SHP77 treated with DMSO at 0.1 percent for 48 hours (cell line): ENCODE measurements around the gene SLC4A8.
"Not testable (repeated sequence)": the region's sequence is repeated elsewhere in the genome, so short reads cannot be mapped to it uniquely, and the experiment has no call there.

Experiments
- DNase-seq: peaks from one replicate; lab custom pipeline; 2025; lab: John Stamatoyannopoulos, UW

The SLC4A8 gene

GRCh38 chr12:51480978-51481377, 56.3 kb downstream of the SLC4A8 start:
- DNase-seq, result no peak

- no peak for DNase-seq
Measured at GRCh38 chr12:51482929-51483697, 58.5 kb downstream of the SLC4A8 start.

- no peak for DNase-seq
Measured at GRCh38 chr12:51484119-51484518, 59.5 kb downstream of the SLC4A8 start.

- no peak for DNase-seq
Measured at GRCh38 chr12:51488281-51488680, 63.6 kb downstream of the SLC4A8 start.

- no peak for DNase-seq
Measured at GRCh38 chr12:51493281-51493680, 68.7 kb downstream of the SLC4A8 start.

- no peak for DNase-seq
Measured at GRCh38 chr12:51496895-51497294, 72.3 kb downstream of the SLC4A8 start.

- DNase-seq, result no peak
Measured at GRCh38 chr12:51504851-51505250, 80.2 kb downstream of the SLC4A8 start.

GRCh38 chr12:51505360-51506105, 80.9 kb downstream of the SLC4A8 start:
- DNase-seq, result no peak

- no peak for DNase-seq
Measured at GRCh38 chr12:51507178-51507577, 82.5 kb downstream of the SLC4A8 start.

GRCh38 chr12:51508285-51508684, 83.7 kb downstream of the SLC4A8 start:
- no peak for DNase-seq

GRCh38 chr12:51511546-51512260, 87.1 kb downstream of the SLC4A8 start:
- no peak for DNase-seq

GRCh38 chr12:51512438-51512837, 87.8 kb downstream of the SLC4A8 start:
- no peak for DNase-seq

- DNase-seq, result not testable (repeated sequence)
Measured at GRCh38 chr12:51515037-51515436, 90.4 kb downstream of the SLC4A8 start.

- DNase-seq, result no peak
Measured at GRCh38 chr12:51517316-51517715, 92.7 kb downstream of the SLC4A8 start.

- no peak for DNase-seq
Measured at GRCh38 chr12:51517800-51518199, 93.2 kb downstream of the SLC4A8 start.

GRCh38 chr12:51519755-51520154, 95.1 kb downstream of the SLC4A8 start:
- no peak for DNase-seq

GRCh38 chr12:51520576-51521325, 96.1 kb downstream of the SLC4A8 start:
- no peak for DNase-seq

- no peak for DNase-seq
Measured at GRCh38 chr12:51521554-51522276, 97.1 kb downstream of the SLC4A8 start.

GRCh38 chr12:51522696-51523095, 98.1 kb downstream of the SLC4A8 start:
- DNase-seq, result no peak

- no peak for DNase-seq
Measured at GRCh38 chr12:51524386-51524901, 99.8 kb downstream of the SLC4A8 start.

- no peak for DNase-seq
Measured at GRCh38 chr12:51525518-51525917, 100.9 kb downstream of the SLC4A8 start.
